SHP77 (cell line): ENCODE measurements around the gene ZNF296.

Source experiments
- DNase-seq, 2 experiments: peaks; one replicate each; lab custom pipeline; 2025; lab: John Stamatoyannopoulos, UW

Gene ZNF296

DNA sequence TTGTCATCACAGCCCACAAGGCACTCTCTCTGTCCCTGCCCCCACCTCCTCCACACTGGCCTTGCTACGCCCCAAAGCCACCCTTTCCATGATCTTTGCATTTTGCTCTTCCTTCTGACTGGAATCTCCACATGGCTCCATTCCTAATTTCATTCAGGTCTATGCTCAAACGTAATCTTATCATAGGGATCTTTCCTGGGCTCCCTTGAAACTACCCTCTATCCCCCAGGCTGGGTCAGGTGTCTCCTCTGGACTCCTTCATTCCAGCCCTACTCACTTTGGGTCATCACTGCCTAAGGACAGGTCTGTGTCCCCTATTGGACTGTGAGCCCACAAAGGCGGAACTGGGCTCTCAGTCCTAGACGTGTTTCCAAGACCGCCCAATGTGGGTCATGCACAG, 5.9 kb upstream of the ZNF296 start:
- no peak for DNase-seq

DNA sequence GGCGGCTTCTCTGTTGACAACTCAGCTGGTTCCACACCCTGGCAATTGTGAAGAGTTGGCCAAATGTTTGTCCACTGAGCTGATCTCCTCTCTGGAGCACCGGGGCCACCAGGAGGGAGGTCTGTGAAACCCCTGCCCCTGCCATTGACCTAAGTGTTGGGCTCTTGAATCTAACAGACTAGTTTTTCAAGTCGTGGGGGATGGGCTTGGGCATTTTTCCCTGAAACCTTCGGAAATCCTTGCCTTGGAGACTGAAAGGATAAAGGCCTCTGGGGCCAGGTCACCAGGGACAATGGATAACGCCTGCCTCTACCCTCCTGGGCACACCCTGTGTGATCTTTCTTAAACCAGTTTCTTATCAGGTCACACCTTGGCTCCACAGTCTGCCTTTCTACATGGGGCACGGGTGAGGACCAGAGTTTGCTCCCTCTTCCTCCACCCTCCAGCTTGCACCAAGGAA, 3.7 kb upstream of the ZNF296 start:
- no peak for DNase-seq

DNA sequence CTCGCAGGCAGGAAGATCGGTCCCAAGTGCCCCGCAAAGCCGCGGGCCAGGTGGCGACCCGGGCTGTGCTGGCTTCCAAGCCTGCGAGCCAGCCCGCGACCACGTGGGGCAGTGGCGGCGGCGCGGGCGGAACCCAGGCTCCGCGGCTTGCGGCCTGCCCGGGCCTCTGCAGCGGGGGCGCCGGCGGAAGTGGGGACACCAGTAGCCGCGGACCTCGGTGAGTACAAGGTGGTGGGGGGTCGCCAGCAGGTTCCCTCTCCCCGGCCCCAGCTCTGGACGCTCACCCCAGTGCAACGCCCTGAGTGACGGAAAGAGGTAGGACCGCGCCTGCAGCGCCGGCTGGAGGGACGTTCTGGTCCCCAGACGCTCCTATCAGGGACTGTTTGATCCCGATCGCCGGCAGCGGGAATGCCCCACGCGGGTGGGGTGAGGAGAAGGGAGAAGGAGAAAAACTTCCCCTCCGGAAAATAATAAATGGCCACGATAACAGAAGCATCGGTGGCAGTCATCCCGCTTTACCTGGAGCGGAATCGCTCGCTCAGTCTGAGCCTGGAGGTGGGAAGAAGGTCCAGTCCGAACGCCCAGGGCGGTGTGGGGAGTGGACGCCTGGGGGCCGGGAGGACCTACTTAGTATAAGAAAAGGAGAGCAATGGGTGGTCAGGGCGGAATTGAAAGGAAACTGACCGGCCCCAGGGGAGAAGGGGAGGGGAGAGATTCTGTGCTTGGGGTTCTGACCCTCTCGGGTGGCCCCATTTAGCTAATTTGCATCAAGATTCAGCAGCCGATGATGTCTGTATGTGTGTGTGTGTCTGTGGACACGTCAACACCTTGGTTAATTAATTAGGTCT, 3.0 kb upstream of the ZNF296 start, which contains the start of gene GEMIN7:
TSS of gene GEMIN7 (plus strand) at position 198 of the 848 bp plus-strand sequence. CDS start 10,855 bp downstream, outside the sequence.
- DNase-seq, result peak; percentile 38 to 61

DNA sequence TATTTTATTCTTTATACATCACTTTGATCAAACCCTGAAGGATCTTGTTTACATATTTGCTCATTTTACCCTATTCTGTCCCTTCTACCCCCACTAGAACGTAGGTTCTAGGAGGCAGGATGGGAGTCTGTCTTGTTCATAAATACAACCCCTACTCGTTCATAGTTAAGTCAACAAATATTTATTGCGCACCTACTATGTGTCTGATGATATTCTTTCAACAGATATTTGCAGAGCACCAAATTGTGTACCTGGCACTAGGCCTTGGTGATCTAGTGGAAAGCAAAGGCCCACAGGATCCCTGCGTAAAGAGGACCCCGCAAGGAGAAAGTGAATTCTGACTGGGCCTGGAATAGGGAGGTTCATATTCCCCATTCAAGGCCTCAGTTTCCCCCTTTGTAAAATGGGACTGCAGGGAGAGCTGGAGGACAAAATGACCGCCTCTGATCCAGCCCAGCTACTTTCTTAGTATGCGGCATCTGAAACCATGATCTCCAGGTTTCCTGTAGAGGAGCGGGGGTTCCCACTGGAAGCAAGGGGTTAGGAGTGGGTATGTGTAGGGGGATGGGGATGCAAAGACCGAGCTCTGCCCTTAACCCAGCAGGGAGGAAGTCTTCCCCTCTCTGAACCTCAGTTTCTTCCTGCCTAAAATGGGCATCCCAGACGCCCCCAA, 2.2 kb upstream of the ZNF296 start:
- no peak for DNase-seq

DNA sequence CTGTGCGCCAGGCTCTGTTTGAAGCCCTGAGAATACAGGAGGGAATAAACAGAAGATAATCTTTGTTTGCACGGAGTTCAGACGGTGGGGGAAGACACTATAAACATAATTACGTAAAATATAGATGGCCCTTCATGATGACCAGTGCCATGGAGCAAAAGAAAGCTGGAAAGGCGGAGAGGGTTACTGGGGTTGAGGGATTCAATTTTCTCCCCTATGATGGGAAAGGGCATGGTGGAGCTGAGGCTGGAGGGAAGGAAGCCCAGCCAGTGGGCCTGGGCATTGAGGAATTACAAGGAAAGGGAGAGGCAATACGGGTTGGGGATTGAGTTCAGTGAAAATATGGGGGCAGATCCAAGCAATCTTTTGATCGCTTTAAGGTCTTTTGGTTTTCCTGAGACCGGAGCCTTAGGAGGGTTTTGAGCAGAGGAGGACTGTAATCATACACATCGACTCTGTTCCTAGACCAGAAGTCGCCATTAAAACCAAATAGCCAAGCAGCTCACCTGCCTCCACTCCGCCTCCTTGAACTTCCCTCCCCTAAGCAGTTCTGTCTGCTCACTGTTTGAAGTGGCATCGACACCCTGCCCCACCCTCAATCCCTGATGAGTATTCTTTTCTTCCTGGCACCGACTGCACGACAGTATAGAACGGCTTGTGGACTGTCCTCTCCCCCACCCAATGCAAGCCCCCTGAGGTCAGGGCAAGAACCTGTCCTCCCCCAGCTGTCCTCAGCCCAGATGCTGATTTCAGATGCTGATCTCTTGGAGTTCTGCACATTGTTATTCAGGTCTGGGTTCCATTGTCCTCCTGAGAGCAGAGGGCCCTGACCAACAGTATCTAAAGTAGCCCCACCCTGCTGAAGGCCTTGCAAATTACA, 813 bp upstream of the ZNF296 start:
- peak in 1 of 2 experiments; percentile 3 for DNase-seq

DNA sequence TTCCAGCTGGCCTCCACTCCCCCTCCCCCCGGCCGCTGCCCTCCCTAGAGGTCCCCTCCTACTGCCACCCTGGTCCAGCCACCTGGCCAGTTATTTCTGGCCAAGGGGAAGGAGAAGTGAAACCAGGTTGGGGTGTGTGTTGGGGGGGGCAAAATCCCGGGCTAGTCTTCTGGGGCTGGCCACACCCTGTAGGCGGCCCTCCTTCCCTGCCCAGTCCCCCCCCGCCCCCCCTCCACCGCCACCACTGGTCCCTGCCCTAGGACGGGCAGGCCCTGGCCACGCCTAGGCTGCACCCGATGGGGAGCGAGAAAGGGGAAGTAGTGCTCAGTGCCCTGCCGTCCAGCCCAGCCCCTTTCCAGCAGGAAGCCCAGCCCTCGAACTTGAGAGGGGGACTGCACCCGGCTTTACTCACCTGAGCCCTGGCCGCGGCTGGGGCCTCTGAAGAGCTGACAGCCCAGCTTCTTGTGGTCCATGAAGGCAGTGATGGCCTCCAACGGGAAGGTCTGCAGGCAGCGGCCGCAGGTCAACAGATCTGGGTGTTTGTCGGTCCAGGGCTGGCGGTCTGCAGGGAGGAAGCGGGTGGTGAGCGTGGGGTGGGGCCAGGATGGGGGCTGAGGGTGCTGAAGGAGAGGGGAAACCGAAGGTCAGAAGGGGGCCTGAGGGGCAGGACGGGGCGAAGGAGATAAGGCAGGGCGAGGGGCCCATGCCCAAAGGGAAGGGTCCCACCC, 813 bp downstream of the ZNF296 start:
- peak; percentile 30 to 38 for DNase-seq

DNA sequence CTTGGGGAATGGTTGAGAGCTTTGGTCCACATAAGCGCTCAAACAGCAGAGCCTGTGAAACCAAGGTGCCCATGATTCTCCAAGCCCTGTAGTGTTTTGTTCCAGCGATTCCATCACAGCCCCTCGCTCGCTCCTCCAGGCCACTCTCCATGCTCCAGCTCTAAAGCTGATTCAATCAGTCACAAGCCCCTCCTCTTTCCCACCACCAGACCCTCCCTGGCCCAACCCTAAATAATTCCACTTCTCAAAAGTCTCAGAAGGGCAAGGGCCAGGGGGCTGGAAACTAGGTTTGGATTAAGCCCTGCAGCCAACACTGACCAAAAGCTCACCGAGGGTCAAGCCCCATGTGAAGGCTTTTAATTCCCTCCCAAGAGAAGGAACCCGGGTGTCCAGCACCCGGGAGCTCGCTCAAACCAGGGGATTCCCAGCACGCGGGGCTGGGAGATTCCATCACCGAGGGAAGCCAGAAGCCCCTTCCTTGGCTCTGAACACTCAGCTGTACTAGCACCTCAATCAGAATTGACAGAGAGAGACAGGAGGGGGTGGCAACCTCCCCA, 1.5 kb downstream of the ZNF296 start:
- no peak for DNase-seq

DNA sequence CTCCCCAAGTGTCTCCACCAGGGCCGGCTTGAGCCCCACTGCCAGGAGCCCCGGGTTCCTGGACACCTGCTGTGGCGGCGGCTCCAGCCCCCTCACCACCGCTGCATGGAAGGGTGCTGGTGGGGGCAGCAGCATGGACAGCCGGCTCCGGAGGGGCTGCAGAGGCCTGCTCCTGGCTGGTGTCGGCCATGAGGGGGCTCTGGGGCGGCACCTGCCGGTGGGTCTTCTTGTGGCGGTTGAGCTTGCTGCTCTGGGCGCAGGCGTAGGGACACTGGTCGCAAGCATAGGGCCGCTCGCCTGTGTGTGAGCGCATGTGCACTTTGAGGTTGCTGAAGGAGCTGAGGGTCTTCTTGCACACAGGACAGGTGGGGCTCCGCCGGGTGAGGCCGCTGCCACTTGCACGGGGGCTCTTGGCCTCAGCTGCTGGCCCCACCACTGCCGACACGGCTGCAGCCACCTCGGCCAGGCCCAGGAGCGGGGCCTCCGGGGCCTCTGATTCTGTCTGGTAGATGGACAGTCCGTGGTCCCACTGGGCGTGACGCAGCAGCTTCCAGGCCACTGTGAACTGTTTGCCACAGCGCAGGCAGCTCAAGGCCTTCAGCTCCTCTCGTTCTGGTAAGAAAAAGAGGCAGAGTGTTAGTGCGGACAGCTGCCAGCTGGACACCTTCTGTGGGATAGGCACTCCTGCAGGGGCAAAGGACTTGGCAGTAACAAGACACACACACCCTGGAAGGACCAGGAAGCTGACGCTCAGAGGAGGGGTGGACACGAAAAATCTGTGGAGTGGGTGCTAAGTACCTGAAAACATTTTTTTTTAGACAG, 4.1 kb downstream of the ZNF296 start:
- no peak for DNase-seq

DNA sequence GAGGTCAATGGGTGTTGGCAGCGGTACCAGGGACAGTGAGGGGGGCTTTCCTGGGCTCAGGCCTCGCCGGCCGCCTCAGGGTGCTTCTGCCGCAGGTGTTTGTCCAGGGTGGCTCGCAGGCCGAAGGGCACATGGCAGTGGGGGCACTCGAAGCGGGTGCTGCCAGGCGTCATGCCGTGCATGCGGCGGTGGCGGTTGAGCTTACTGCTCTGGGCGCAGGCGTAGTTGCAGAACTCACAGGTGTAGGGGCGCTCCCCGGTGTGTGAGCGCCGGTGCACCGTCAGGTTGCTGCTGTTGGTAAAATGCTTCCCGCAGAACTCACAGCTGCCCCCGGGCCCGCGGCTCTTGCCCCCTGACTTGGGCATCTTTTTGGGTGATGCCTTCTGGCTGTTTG, 4.7 kb downstream of the ZNF296 start:
- no peak for DNase-seq

DNA sequence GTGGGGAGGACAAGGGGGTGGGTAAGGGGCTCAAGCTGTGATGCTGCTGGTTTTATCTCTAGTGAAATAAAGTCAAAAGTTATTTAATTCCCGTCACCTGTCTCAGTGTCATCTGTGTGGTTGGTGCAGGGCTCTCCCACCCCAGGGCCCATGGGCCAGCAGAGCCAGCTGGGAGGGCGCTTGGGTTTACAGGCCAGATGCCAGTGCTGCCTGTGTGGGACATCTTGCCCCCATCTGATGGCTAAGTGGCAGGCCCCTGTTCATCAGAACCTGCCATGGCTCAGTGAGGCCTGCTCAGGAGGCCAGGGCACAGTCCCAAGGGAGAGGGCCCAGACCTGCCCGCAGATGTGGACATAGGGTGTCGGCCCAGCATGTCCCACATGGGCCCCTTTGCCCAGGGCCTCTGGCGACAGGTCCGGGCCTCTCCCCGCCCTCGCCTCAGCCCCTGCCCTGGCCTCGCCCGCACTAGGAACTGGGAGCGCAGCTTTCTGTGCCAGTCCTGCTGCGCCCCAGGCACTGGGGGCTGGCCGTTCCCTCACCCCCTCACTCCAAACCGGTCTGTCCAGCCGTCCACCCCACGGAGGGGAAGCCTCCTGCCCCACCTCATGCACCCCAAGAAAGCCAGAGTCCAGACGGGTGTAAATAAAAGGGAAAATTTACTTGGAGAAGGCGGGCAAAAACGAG, 5.3 kb downstream of the ZNF296 start:
- no peak for DNase-seq

DNA sequence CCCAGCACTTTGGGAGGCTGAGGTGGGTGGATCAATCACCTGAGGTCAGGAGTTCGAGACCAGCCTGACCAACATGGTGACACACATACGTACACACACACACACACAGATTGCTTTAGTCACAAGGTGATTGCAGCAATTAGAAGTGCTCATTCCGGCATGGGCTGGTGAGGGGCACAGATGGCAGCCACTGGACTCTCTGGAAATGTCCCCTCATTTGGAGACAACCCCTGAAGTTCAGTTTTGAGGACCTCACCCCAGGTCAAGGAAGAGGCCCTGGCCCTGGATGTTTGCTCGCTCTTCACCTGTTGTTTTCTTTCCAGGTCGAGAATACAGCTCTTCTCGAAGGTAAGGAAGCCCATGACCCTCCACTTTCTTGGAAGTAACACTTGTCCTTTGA, 6.1 kb downstream of the ZNF296 start:
- DNase-seq, result no peak

DNA sequence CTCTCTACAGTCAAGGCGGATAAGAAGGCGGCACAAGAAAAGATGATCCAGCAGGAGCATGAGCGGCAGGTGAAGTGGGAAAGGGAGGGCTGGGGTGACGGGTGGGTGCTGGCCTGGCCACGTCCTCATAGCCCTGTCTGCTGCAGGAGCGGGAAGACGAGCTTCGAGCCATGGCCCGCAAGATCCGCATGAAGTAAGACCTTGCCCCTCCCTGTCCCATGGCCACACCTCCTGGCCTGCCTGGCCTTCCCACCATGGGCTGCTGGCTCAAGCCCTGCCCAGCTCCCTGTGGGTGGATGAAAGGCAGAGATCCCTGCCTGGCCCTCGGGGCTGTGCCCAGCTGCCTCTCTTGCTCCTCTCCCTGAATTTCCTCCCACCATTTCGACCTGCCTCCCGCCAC, 7.2 kb downstream of the ZNF296 start:
- no peak for DNase-seq

DNA sequence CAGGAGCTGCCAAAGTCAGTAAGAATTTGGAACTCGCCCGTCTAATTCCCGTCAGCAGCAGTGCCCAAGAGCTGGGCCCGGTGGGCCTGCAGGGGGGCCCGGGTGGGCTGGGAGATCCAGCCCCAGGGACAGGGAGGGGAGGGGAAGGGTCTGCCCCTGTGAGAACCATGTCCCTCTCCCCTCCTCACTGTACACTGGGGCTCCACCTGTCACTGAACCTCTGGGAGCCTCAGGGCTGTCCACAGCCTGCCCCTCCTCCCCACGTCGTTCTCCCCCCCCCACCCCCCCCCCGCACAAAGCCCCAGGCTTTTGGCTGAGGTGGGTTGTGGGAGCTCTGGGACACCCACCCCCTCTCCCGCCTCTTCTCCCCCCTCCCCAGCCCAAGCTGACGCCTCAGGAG, 8.2 kb downstream of the ZNF296 start:
- no peak for DNase-seq

DNA sequence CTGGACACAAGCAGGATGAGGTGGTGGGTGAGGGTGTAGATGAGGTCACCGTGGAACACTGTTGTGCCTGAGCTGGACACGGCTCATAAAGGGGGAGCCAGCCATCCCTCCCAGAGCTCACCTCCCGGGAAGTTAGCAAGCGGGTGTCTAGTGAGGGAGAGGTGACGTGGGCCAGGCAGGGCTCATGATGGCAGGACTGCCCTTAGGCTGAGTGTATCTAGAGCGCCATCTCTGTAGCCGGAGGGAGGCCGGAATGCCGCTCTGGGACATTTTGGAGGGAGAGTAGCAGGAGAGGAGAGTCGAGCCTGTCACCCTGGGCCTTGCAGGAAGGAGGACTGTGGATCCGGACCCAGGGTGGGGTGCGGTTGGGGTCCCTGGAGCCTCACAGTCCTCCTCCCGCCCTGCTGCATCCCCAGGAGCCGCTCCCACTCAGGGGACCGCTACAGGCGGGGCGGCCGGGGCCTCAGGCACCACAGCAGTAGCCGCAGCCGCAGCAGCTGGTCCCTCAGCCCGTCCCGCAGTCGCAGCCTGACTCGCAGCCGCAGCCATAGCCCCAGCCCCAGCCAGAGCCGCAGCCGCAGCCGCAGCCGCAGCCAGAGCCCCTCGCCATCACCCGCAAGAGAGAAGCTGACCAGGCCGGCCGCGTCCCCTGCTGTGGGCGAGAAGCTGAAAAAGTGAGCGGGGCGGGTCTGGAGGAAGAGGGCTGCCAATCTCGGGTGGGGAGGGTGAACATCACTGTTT, 9.2 kb downstream of the ZNF296 start:
- no peak for DNase-seq

DNA sequence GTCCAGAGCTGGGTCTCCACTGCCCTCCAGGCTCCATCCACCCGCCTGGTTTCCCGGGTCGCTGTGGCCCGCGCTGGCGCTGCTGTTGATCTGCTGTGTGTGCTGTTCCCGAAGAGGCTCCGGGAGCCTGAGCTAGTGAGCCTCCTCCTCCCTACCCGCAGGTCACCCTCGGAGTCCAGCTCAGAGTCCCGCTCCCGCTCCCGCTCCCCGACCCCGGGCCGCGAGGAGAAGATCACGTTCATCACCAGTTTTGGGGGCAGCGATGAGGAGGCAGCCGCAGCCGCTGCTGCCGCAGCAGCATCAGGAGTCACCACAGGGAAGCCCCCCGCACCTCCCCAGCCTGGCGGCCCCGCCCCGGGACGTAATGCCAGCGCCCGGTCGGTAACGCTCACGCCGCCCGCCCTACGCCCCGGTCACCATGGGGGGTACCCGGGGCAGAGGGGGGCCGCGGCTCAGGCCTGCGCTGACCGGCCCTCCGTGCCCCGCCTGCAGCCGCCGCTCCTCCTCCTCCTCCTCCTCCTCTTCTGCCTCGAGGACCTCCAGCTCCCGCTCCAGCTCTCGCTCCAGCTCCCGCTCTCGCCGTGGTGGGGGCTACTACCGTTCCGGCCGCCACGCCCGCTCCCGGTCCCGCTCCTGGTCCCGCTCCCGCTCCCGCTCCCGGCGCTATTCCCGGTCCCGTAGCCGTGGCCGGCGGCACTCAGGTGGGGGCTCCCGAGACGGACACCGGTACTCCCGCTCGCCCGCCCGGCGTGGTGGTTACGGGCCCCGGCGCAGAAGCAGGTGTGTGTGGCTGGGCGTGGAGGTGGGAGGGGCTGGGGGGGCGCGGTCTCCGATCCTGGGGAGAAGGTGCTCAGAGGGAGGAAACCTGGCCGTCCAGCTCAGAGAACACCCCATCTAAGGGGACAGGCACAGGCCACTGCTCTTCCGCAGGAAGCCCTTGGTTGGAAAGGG, 12.2 kb downstream of the ZNF296 start:
- no peak for DNase-seq

DNA sequence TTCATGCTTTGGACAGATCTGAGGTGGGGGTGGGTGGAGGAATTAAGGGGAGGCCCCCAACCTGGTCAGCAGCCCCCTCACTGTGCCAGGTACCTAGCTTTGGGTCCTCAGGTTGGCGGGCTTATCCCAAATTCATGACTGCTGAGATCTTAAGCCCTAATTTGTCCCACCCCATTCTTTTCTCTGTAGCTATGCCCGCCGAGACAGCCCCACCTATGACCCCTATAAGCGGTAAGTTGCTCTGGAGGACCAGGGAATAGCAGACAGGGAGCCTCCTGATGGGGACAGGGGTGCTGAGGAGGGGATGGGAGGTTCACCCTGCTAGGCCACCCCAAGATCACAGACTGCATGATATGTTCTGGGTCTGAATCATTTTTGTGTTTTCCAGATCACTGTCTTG, 14.3 kb downstream of the ZNF296 start:
- no peak for DNase-seq

DNA sequence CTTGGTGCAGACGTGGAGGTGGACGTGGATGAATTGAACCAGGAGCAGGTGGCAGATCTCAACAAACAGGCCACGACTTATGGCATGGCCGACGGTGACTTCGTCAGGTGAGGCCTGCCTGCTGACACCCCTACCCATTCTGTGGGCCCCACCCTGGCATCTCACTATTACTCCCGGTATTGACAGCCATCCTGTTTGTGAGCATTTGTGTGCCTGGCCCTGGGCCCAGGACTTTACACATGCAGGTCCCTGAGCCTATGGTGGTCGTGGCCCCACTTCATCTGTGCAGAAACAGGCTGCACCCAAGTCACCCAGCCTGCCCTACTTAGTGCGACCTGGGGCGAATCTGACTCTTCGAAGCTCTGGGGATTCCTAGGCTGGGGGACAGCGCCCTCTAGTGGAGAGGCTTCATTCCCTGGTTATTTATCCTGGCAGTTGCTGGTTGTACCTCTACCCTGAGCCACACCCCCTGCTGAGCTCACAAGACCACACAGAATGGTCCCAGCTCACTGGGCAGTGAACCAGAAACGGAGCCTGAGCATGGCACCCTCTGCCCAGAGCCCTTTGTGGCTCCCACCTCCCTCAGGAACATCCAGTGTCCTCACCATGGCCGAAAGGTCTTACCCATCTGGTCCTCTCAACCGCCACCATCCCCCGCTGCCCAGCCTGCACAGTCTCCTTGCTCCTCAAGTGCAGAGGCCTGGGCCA, 16.9 kb downstream of the ZNF296 start:
- DNase-seq, result peak; percentile 63 to 68
